ENCODE data around the gene RPAP3.

RPAP3 gene

GRCh38 chr12:47743311-47743860, 37.6 kb upstream of the RPAP3 start:
- DNase-seq (ENCODE audit: low read depth), result no peak

GRCh38 chr12:47742253-47742825, 36.5 kb upstream of the RPAP3 start:
- peak; percentile 57 for DNase-seq (ENCODE audit: low read depth)

- DNase-seq (ENCODE audit: low read depth), result peak; percentile 63
These were observed 35.5 kb upstream of the RPAP3 start for GRCh38 chr12:47741340-47741703.

GRCh38 chr12:47740606-47741339, 34.9 kb upstream of the RPAP3 start:
- DNase-seq (ENCODE audit: low read depth), result no peak

GRCh38 chr12:47739979-47740378, 34.1 kb upstream of the RPAP3 start:
- DNase-seq (ENCODE audit: low read depth), result no peak

GRCh38 chr12:47739297-47739696, 33.5 kb upstream of the RPAP3 start:
- no peak for DNase-seq (ENCODE audit: low read depth)

GRCh38 chr12:47737936-47738594, 32.2 kb upstream of the RPAP3 start:
- no peak for DNase-seq (ENCODE audit: low read depth)

GRCh38 chr12:47736877-47737676, 31.2 kb upstream of the RPAP3 start:
- no peak for DNase-seq (ENCODE audit: low read depth)

- DNase-seq (ENCODE audit: low read depth), result no peak
These were observed 30.4 kb upstream of the RPAP3 start for GRCh38 chr12:47736216-47736615.

- DNase-seq (ENCODE audit: low read depth), result no peak
These were observed 29.8 kb upstream of the RPAP3 start for GRCh38 chr12:47735649-47736048.

- DNase-seq (ENCODE audit: low read depth), result no peak
These were observed 29.1 kb upstream of the RPAP3 start for GRCh38 chr12:47734725-47735480.

GRCh38 chr12:47733142-47733541, 27.3 kb upstream of the RPAP3 start:
- no peak for DNase-seq (ENCODE audit: low read depth)

- DNase-seq (ENCODE audit: low read depth), result no peak
These were observed 26.7 kb upstream of the RPAP3 start for GRCh38 chr12:47732504-47732903.

- no peak for DNase-seq (ENCODE audit: low read depth)
These were observed 25.9 kb upstream of the RPAP3 start for GRCh38 chr12:47731723-47732122.

GRCh38 chr12:47730341-47730744, 24.5 kb upstream of the RPAP3 start:
- DNase-seq (ENCODE audit: low read depth), result no peak

GRCh38 chr12:47729233-47729632, 23.4 kb upstream of the RPAP3 start:
- DNase-seq (ENCODE audit: low read depth), result no peak

- no peak for DNase-seq (ENCODE audit: low read depth)
These were observed 20.1 kb upstream of the RPAP3 start for GRCh38 chr12:47725893-47726292.

- DNase-seq (ENCODE audit: low read depth), result no peak
These were observed 19.4 kb upstream of the RPAP3 start, which contains the start of gene ENDOU for GRCh38 chr12:47725091-47725772. Gene ENDOU (minus strand): TSS chr12:47725490. CDS start chr12:47725413, 77 bp downstream.

GRCh38 chr12:47722941-47723631, 17.3 kb upstream of the RPAP3 start:
- no peak for DNase-seq (ENCODE audit: low read depth)

- no peak for DNase-seq (ENCODE audit: low read depth)
These were observed 16.5 kb upstream of the RPAP3 start for GRCh38 chr12:47722136-47722834.
